K562 (cell line): ENCODE data around the gene PLXDC1. TPM values are rescaled to one million over a fixed set of nuclear protein-coding genes. Genes with fewer than 3 reads are reported as not detected.
A peak's percentile ranks its signal among the peaks of the same experiment; 100 is the strongest.

ENCODE experiments used
- ATAC-seq: fragments of 200-7000 bp; cut with Tn5 transposase; 3 replicates; pipeline ENCODE4 v1.9.1; 2020; ENCODE audit warnings: moderate library complexity
- BruUV-seq: library from RNA; stranded (reverse); fragments of 400-500 nt; replicated peaks from 2 replicates; lab custom pipeline; 2021; lab: Mats Ljungman, UMichigan
- CTCF ChIA-PET: fragments of 300-600 bp; formaldehyde crosslinking; extraction: SDS; loops from one replicate; lab custom pipeline; 2021; ENCODE audit warnings: low intra/inter-chr PET ratio; lab: Yijun Ruan, JAX
- POLR2A ChIA-PET: fragments of 300-600, 350-650 bp; sonication (Branson Sonifier 250); formaldehyde crosslinking; extraction: SDS; loops from one replicate; lab custom pipeline; 2021; ENCODE audit warnings: antibody characterized with exemption, inconsistent platforms; lab: Yijun Ruan, JAX
- DNase-seq, 4 experiments: peaks; one replicate each; pipeline versions ENCODE4 v3.0.0 to v3.0.0-alpha.2; 2011 to 2018; ENCODE audit warnings: low spot score in 3 of 4, mixed read lengths in 3 of 4; ENCODE audit errors: extremely low read depth in 1 of 4
- FAIRE-seq: peaks from 2 replicates; lab custom pipeline; 2011; peaks lifted over from hg19 to GRCh38; lab: Jason Lieb, UNC
- H2AFZ ChIP-seq: 2 replicates; pipeline ENCODE4 v1.6.0; 2011; ENCODE audit warnings: low read depth, low read length, control low read depth, inconsistent platforms
- H3K27ac ChIP-seq: fragments of 200-600 bp; 3 replicates; pipeline ENCODE4 v1.8.0; 2011; ENCODE audit warnings: low read depth, mild to moderate bottlenecking, control low read depth, inconsistent platforms, low read length, moderate library complexity, mixed read lengths; ENCODE audit errors: extremely low read depth
- H3K27me3 ChIP-seq, 2 experiments: fragments of 300-600 bp in 1 of 2; 2 replicates in 1 of 2; 3 replicates in 1 of 2; pipeline versions ENCODE4 v1.6.0 to v1.8.0; 2011; ENCODE audit warnings: inconsistent platforms in 2 of 2, low read length in 2 of 2, mild to moderate bottlenecking in 1 of 2, mixed read lengths in 1 of 2, moderate library complexity in 1 of 2; ENCODE audit not compliant: control insufficient read depth in 2 of 2, insufficient read depth in 2 of 2
- H3K36me3 ChIP-seq: fragments of 300-600 bp; 3 replicates; pipeline ENCODE4 v1.8.0; 2011; ENCODE audit warnings: mild to moderate bottlenecking, low read length, inconsistent platforms; ENCODE audit not compliant: control insufficient read depth, insufficient read depth
- H3K4me1 ChIP-seq, 2 experiments: fragments of 200-600 bp in 1 of 2; replicated peaks in 1 of 2; 2 replicates in 1 of 2; 3 replicates in 1 of 2; pipeline versions ENCODE4 v1.5.1 to v1.8.0; 2011; ENCODE audit warnings: inconsistent platforms in 2 of 2, low read length in 2 of 2, mild to moderate bottlenecking in 1 of 2, mixed read lengths in 1 of 2, moderate library complexity in 1 of 2; ENCODE audit not compliant: control insufficient read depth in 2 of 2, insufficient read depth in 2 of 2
- H3K4me2 ChIP-seq: 2 replicates; pipeline ENCODE4 v1.6.1; 2011; ENCODE audit warnings: low read length, control low read depth, inconsistent platforms, mixed read lengths; ENCODE audit not compliant: insufficient read depth
- H3K4me3 ChIP-seq: fragments of 200-600 bp; sonication (generic), shearing (Covaris generic); 2 replicates; pipeline ENCODE4 v1.5.1; 2016; ENCODE audit warnings: control low read depth, inconsistent platforms
- H3K79me2 ChIP-seq: fragments of 200-600 bp; 3 replicates; pipeline ENCODE4 v1.8.0; 2011; ENCODE audit warnings: low read length, inconsistent platforms; ENCODE audit not compliant: control insufficient read depth, insufficient read depth
- H3K9ac ChIP-seq, 2 experiments: 2 replicates each; pipeline versions ENCODE4 v1.6.0 to v1.6.1; 2011; ENCODE audit warnings: low read depth in 2 of 2, low read length in 2 of 2, control low read depth in 1 of 2, inconsistent platforms in 1 of 2, mild to moderate bottlenecking in 1 of 2, mixed read lengths in 1 of 2; ENCODE audit not compliant: insufficient read depth in 1 of 2
- H3K9me1 ChIP-seq: one replicate; pipeline ENCODE4 v1.6.0; 2011; ENCODE audit warnings: inconsistent platforms, mild to moderate bottlenecking, low read length, moderate library complexity; ENCODE audit not compliant: control insufficient read depth, insufficient read depth
- H3K9me3 ChIP-seq: replicated peaks from 2 replicates; pipeline ENCODE4 v1.5.1; 2011; ENCODE audit warnings: low read depth, low read length, inconsistent platforms; ENCODE audit not compliant: control insufficient read depth, insufficient read depth
- H4K20me1 ChIP-seq: replicated peaks from 2 replicates; pipeline ENCODE4 v1.6.1; 2011; ENCODE audit warnings: low read length, inconsistent platforms, mixed read lengths; ENCODE audit not compliant: control insufficient read depth, insufficient read depth
- CBFA2T2 ChIP-seq: fragments of 450-650 bp; conservative IDR thresholded peaks from 2 replicates; pipeline ENCODE4 v1.6.1; 2017; ENCODE audit warnings: mild to moderate bottlenecking
- CREB1 ChIP-seq, 2 experiments: sonication (generic) in 1 of 2; formaldehyde crosslinking in 1 of 2; IDR thresholded peaks; 2 replicates each; pipeline versions ENCODE4 v1.6.1 to v1.8.0; 2012 to 2022; ENCODE audit warnings: inconsistent platforms in 1 of 2, mild to moderate bottlenecking in 1 of 2, missing genetic modification reagents in 1 of 2, moderate library complexity in 1 of 2
- CREM ChIP-seq: IDR thresholded peaks from 2 replicates; pipeline ENCODE4 v1.6.1; 2014; ENCODE audit warnings: antibody characterized with exemption, low read depth
- DPF2 ChIP-seq: fragments of 450-650 bp; IDR thresholded peaks from 2 replicates; pipeline ENCODE4 v1.6.1; 2016
- MEF2D ChIP-seq: conservative IDR thresholded peaks from 2 replicates; pipeline ENCODE4 v1.6.1; 2016; ENCODE audit warnings: low read depth, missing genetic modification characterization, missing compliant biosample characterization
- MXI1 ChIP-seq: IDR thresholded peaks from 2 replicates; pipeline ENCODE4 v1.6.1; 2011; ENCODE audit warnings: low read depth, mild to moderate bottlenecking, improper control_type of control experiment, low read length
- NFIC ChIP-seq: fragments of 450-650 bp; IDR thresholded peaks from 2 replicates; pipeline ENCODE4 v1.6.1; 2017; ENCODE audit warnings: mild to moderate bottlenecking, inconsistent platforms
- NR2C1 ChIP-seq, 2 experiments: fragments of 450-650 bp; IDR thresholded peaks; 2 replicates each; pipeline ENCODE4 v1.6.1; 2017; ENCODE audit warnings: mild to moderate bottlenecking in 2 of 2, antibody characterized with exemption in 1 of 2, inconsistent platforms in 1 of 2, missing compliant biosample characterization in 1 of 2, missing genetic modification characterization in 1 of 2
- NRF1 ChIP-seq, 2 experiments: fragments of 450-650 bp; IDR thresholded peaks in 1 of 2; conservative IDR thresholded peaks in 1 of 2; 2 replicates each; pipeline ENCODE4 v1.6.1; 2014; ENCODE audit warnings: mild to moderate bottlenecking in 2 of 2
- POLR2G ChIP-seq: fragments of 200-400 bp; formaldehyde crosslinking; IDR thresholded peaks from 2 replicates; pipeline ENCODE4 v1.6.1; 2017; ENCODE audit warnings: low read depth, mild to moderate bottlenecking, antibody characterized with exemption, low read length, moderate library complexity
- POLR3G ChIP-seq: IDR thresholded peaks from 2 replicates; pipeline ENCODE4 v1.6.1; 2011; ENCODE audit not compliant: insufficient read length, insufficient replicate concordance; ENCODE audit errors: extremely low read depth
- RBM14 ChIP-seq: fragments of 200-400 bp; formaldehyde crosslinking; IDR thresholded peaks from 2 replicates; pipeline ENCODE4 v1.6.1; 2018; ENCODE audit warnings: low read depth, mild to moderate bottlenecking, low read length, moderate library complexity, borderline replicate concordance; ENCODE audit not compliant: insufficient read depth
- RBM17 ChIP-seq: fragments of 200-400 bp; formaldehyde crosslinking; IDR thresholded peaks from 2 replicates; pipeline ENCODE4 v1.6.1; 2017; ENCODE audit warnings: low read depth, mild to moderate bottlenecking, low read length, borderline replicate concordance
- RHOXF2B ChIP-seq: fragments of 250-450 bp; sonication (Bioruptor Pico); conservative IDR thresholded peaks from 2 replicates; pipeline ENCODE4 v1.5.1; 2021
- SIRT6 ChIP-seq: IDR thresholded peaks from one replicate; pipeline ENCODE4 v1.6.1; 2012; ENCODE audit warnings: low read depth, mild to moderate bottlenecking, control low read depth, inconsistent platforms, low read length, moderate library complexity
- SPI1 ChIP-seq: IDR thresholded peaks from 2 replicates; pipeline ENCODE4 v1.6.1; 2011; ENCODE audit warnings: low read depth, low read length, control low read depth, borderline replicate concordance
- TAL1 ChIP-seq: fragments of 450-650 bp; IDR thresholded peaks from 2 replicates; pipeline ENCODE4 v1.6.1; 2016; ENCODE audit warnings: mild to moderate bottlenecking
- TCFL5 ChIP-seq: fragments of 250-450 bp; sonication (Bioruptor Pico); conservative IDR thresholded peaks from 2 replicates; pipeline ENCODE4 v1.6.1; 2021; ENCODE audit warnings: mild to moderate bottlenecking, moderate library complexity, matching md5 sums
- ZBTB34 ChIP-seq: fragments of 250-450 bp; sonication (Bioruptor Pico); IDR thresholded peaks from 2 replicates; pipeline ENCODE4 v1.8.0; 2021; ENCODE audit warnings: mild to moderate bottlenecking, moderate library complexity
- WGBS: fragments of 100-300 bp; shearing (Covaris generic); methylation state at CpG from one replicate; pipeline ENCODE4 v1.1.6; 2016; ENCODE audit warnings: low coverage, mixed read lengths; ENCODE audit not compliant: insufficient coverage; ENCODE audit errors: missing lambda C conversion rate; 5-methylcytosine and 5-hydroxymethylcytosine counted together
- in situ Hi-C: fragments of 300-500 bp; cut with MboI; formaldehyde crosslinking; loops from 4 replicates; pipeline ENCODE4 v1.15.0; 2018; ENCODE audit warnings: inconsistent platforms, mixed read lengths
- intact Hi-C: fragments of 100-400 bp; cut with micrococcal nuclease; formaldehyde crosslinking; loops from 2 replicates; pipeline ENCODE4 v1.14.2; 2022
- polyA plus RNA-seq, 8 experiments: library from polyadenylated mRNA; depleted of rRNA in 4 of 8; stranded (reverse) in 5 of 8; unstranded in 3 of 8; fragments of >200 nt; fragmentation: Nextera tagmentation in 2 of 8; fragmentation: Illumina TruSeq in 1 of 8; extraction: Ambion mirVana in 2 of 8; extraction: Trizol in 1 of 8; gene quantifications; 2 replicates each; pipeline versions ENCODE4 v1.2.1 to v1.2.3, GENCODE V29; 2011 to 2014; ENCODE audit warnings: inconsistent platforms in 1 of 8, missing spikeins in 1 of 8
- total RNA-seq, 7 experiments: library from RNA; depleted of rRNA in 6 of 7; stranded (reverse); fragments of >200 nt in 6 of 7; fragmentation: Illumina TruSeq in 2 of 7; extraction: Trizol in 2 of 7; gene quantifications; 2 replicates each; pipeline versions ENCODE4 v1.2.1 to v1.2.3, GENCODE V29; 2011 to 2021; ENCODE audit warnings: low replicate concordance in 1 of 7
- TF ChIP-seq, protein P1 (sequence below): fragments of 450-650 bp; IDR thresholded peaks from 2 replicates; pipeline ENCODE4 v1.6.1; 2016; ENCODE audit warnings: low read depth, mild to moderate bottlenecking, moderate library complexity

PLXDC1 gene
- total and polyA plus RNA-seq, 9 of the 15 experiments (the other 6 are each of a cell fraction or from before 2014, with no cell fraction given), result not detected

GRCh38 chr17:39014044-39014794, 137.2 kb downstream of the PLXDC1 start:
- H3K9me1 ChIP-seq, result peaks cover 2% of the 10 kb centered on the region
- peak; percentile 32 to 83 (median 42) for DNase-seq
- BruUV-seq, result TSS peak; percentile 46
- H4K20me1 ChIP-seq, result no peaks in the 10 kb centered on the region
- peak overlapping the region; percentile 91 for H2AFZ ChIP-seq
- H3K4me3 ChIP-seq, result no peak overlapping the region
- H3K27me3 ChIP-seq, result no peaks in the 10 kb centered on the region
- FAIRE-seq, result peak; percentile 90
- ATAC-seq, result peak; percentile 79
- no peaks in the 10 kb centered on the region for H3K36me3 ChIP-seq
- peaks cover 23 to 46% of the 10 kb centered on the region in 2 experiments for H3K4me1 ChIP-seq
- intact Hi-C loops (no loop called here), in situ Hi-C loops (no loop called here)
- H3K79me2 ChIP-seq, result no peaks in the 10 kb centered on the region
- ChIA-PET POLR2A (interaction anchor here (0.6 to 2.7 kb wide), 10 partner anchors 11 to 326 kb away, joined by 3 to 11 read pairs (median 4); partner anchors contain the start of gene RPL23), CTCF (no interaction called here)
- H3K9ac ChIP-seq, result peak overlapping the region; percentile 35 to 59; a peak in 3 of 4 replicates
- peak overlapping the region; percentile 86 for H3K27ac ChIP-seq
- H3K9me3 ChIP-seq, result no peaks in the 10 kb centered on the region
- 44% methylated on average over 4 of the region's 4 CpGs for WGBS
- peak overlapping the region; percentile 42 for H3K4me2 ChIP-seq
- peak; percentile 90 for TF ChIP-seq DPF2
- TF ChIP-seq SIRT6, result no peak
- TF ChIP-seq ZBTB34 (CRISPR knock-in tag), result peak; percentile 87
- TF ChIP-seq CREB1 (IDR thresholded peaks at IDR 0.05), result no peak
- TF ChIP-seq CREB1 (CRISPR knock-in tag; IDR thresholded peaks at IDR 0.05), result no peak
- TF ChIP-seq MXI1, result no peak
- TF ChIP-seq NFIC, result no peak
- no peak for TF ChIP-seq POLR2G
- TF ChIP-seq CREM, result no peak
- peak; percentile 98 for TF ChIP-seq MEF2D (tag)
- no peak for TF ChIP-seq RBM17
- TF ChIP-seq, protein P1, sequence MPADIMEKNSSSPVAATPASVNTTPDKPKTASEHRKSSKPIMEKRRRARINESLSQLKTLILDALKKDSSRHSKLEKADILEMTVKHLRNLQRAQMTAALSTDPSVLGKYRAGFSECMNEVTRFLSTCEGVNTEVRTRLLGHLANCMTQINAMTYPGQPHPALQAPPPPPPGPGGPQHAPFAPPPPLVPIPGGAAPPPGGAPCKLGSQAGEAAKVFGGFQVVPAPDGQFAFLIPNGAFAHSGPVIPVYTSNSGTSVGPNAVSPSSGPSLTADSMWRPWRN, result no peak
- no peak for TF ChIP-seq RBM14
- TF ChIP-seq TCFL5 (CRISPR knock-in tag), result peak; percentile 92
- TF ChIP-seq NR2C1 (IDR thresholded peaks at IDR 0.05), result no peak
- TF ChIP-seq NR2C1 (tag; IDR thresholded peaks at IDR 0.05), result peak; percentile 95
- no peak for TF ChIP-seq SPI1
- TF ChIP-seq CBFA2T2, result 0 out of 2 replicates have a peak, but pooled peaks have one; percentile 25
- TF ChIP-seq RHOXF2B (CRISPR knock-in tag), result peak; percentile 96
- TF ChIP-seq NRF1 (conservative IDR thresholded peaks at IDR 0.05 in 1 of 2, IDR thresholded peaks at IDR 0.05 in 1 of 2), result peak in 1 of 2 experiments; percentile 9; a peak in 2 of 4 replicates
- no peak for TF ChIP-seq TAL1
- TF ChIP-seq POLR3G, result no peak
